GM12864 (cell line): ENCODE data around the gene RASGRP4.

Experiments used
- DNase-seq: peaks from one replicate; pipeline ENCODE4 v3.0.0-alpha.2; 2011; ENCODE audit warnings: low read depth
- H3K4me3 ChIP-seq: 2 replicates; pipeline ENCODE4 v1.5.1; 2011; ENCODE audit warnings: mild to moderate bottlenecking, low read depth, low read length, control low read depth
- CTCF ChIP-seq: IDR thresholded peaks from 2 replicates; pipeline ENCODE4 v1.5.1; 2011; ENCODE audit warnings: low read depth, mild to moderate bottlenecking, moderate library complexity, low read length, control low read depth, inconsistent platforms; ENCODE audit errors: missing control alignments

The RASGRP4 gene

GRCh38 chr19:38377052-38377451, 49.0 kb downstream of the RASGRP4 start:
- no peak for DNase-seq
- no peak overlapping the region for H3K4me3 ChIP-seq
- TF ChIP-seq CTCF: no peak

- DNase-seq: no peak
- TF ChIP-seq CTCF: no peak
These were observed 49.4 kb downstream of the RASGRP4 start for GRCh38 chr19:38376576-38376975.

GRCh38 chr19:38375748-38376147, 50.3 kb downstream of the RASGRP4 start:
- TF ChIP-seq CTCF: no peak
- DNase-seq: no peak
- H3K4me3 ChIP-seq: peak overlapping the region; percentile 95

More at GRCh38 chr19:38376576-38376975, 49.4 kb downstream of the RASGRP4 start:
- H3K4me3 ChIP-seq: no peak overlapping the region

DNA sequence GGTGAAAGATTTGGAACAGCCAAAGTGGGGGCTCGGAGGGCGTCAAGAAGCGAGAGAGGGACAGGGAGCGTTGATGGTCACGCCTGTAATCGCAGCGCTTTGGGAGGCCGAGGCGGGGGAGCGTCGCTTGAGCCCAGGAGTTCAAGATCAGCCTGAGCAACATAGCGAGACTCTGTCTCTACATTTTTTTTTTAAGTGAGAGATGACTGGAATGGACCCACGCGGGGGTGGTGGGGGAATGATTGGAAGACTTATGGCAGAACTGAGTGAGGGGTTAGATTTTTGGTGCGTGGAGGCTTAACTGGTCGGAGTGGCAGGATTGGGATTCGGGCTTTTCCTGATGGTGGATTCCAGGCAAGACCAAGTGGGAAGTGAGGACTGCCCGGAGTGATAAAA, 50.9 kb downstream of the RASGRP4 start:
- no peak for TF ChIP-seq CTCF
- H3K4me3 ChIP-seq: peak overlapping the region; percentile 95
- no peak for DNase-seq

DNA sequence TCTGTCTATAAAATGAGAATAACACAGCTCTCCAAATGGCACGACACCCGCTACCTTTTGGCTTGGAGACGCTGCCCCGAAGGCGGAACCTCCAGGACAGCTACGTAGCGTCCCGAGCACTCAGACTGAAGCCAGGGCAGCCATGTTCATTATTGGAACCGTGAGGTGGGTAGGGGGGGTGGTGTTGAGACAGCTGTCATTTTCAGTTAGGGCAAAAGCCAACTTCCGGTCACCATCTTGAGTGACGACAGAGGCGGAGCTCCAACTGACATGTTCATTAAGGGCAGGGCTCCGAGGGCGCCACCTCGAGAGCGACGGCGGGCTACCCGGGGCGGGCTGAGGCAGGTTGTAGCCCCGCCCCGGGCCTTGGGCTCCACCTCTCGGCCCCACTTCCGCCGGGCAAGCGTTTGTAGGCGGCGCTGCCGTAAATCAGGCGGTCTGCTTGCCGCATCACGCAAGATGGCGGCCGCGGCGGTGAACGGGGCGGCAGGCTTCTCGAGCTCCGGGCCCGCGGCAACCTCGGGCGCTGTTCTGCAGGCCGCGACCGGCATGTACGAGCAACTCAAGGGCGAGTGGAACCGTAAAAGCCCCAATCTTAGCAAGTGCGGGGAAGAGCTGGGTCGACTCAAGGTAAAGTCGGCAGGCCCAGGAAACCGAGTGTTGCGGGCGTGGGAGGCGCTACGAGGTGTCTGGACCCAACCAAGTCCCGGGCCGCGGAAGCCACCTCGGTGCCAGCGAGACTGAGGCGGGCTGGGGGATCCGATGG, 51.5 kb downstream of the RASGRP4 start, which contains the start of gene PSMD8:
Gene PSMD8 (plus strand): TSS at position 240 of the 766 bp plus-strand sequence. CDS start 31 bp downstream, at position 271.
- TF ChIP-seq CTCF: no peak
- peak; percentile 99 for DNase-seq
- H3K4me3 ChIP-seq: peak within 1 kb of the TSS; percentile 95

GRCh38 chr19:38373907-38374331, 52.1 kb downstream of the RASGRP4 start:
- DNase-seq: no peak
- no peak for TF ChIP-seq CTCF
- H3K4me3 ChIP-seq: peak overlapping the region; percentile 37

DNA sequence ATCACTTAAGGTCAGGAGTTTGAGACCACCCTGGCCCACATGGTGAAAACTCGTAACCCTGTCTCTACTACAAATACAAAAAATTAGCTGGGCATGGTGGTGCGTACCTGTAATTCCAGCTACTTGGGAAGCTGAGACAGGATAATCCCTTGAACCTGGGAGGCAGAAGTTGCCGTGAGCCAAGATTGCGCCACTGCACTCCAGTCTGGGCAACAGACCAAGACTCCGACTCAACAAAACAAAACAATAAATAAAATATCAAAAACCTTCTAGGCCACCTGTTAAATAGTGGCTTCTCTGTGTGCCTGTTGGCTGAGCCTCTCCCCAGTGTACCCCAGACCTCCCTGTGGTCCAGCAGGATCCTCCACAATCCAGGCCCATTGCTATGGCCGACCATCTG, 54.9 kb downstream of the RASGRP4 start:
- H3K4me3 ChIP-seq: no peak overlapping the region
- no peak for TF ChIP-seq CTCF
- no peak for DNase-seq
